ENCODE results near the gene KLHL17.

GRCh38 chr1:929712-930632 lies 30.4 kb upstream of the KLHL17 start:
- no peak for TF ChIP-seq EZH2phosphoT487 (IDR thresholded peaks at IDR 0.05; ENCODE audit: borderline replicate concordance, low read length)
- TF ChIP-seq EZH2 (IDR thresholded peaks at IDR 0.05; ENCODE audit: low read length, unreplicated experiment), result no peak

Data from PC-3 (cell line).